Spleen (tissue), 7 donors: ENCODE results near the gene KIF5A.

Experiments
- POLR2A ChIP-seq, 3 donors: fragments of 450-650 bp; IDR thresholded peaks; one replicate each; pipeline ENCODE4 v1.5.1; 2017; ENCODE audit warnings: antibody characterized with exemption in 3 of 3, mild to moderate bottlenecking in 1 of 3
- TF ChIP-seq, protein P1 (sequence below), 11 experiments: fragments of 200-600 bp in 7 of 11; fragments of 450-650 bp in 4 of 11; sonication (generic) in 4 of 11; IDR thresholded peaks in 8 of 11; conservative IDR thresholded peaks in 3 of 11; 1 replicate in 7 of 11; 2 replicates in 4 of 11; pipeline versions ENCODE4 v1.4.0 to v1.8.0; 2016 to 2021; ENCODE audit warnings: antibody characterized with exemption in 11 of 11, inconsistent platforms in 4 of 11, mild to moderate bottlenecking in 1 of 11
- donor health status: DM: no; HTN: no; CAD: no; lungs with moderate emphysema.
- donor health status: DM: no; HTN: no; CAD: no.
- donor health status: DM: no; HTN: no; CAD: no.

DNA sequence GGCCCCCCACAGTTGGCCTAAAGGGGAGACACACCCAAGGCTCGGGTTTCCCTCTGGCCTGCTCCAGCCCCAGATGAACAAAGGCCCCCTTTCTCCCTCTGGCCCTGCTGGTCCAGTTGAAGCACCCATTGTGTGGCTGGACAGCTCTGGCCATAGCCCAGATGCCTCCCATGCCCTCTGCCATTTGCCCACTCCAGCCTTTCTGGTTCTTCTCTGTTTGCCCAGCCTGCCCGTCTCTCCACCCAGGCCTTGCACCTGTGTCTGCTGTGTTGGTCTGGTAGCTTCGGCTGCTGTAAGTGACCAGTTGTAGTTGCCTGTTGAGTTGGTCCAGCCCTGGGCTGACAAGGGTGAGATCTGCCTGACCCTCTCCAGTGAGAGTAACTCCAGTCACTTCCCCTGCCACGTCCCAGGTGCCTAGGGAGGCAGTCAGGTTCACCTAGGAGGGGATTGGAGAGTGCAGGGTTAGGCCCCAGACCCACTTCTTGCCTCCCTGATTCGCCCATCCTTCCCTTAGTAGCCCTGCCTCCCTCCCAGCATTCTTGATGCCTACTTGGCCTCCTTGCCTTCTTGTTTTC lies 80.1 kb downstream of the KIF5A start:
- TF ChIP-seq, protein P1, sequence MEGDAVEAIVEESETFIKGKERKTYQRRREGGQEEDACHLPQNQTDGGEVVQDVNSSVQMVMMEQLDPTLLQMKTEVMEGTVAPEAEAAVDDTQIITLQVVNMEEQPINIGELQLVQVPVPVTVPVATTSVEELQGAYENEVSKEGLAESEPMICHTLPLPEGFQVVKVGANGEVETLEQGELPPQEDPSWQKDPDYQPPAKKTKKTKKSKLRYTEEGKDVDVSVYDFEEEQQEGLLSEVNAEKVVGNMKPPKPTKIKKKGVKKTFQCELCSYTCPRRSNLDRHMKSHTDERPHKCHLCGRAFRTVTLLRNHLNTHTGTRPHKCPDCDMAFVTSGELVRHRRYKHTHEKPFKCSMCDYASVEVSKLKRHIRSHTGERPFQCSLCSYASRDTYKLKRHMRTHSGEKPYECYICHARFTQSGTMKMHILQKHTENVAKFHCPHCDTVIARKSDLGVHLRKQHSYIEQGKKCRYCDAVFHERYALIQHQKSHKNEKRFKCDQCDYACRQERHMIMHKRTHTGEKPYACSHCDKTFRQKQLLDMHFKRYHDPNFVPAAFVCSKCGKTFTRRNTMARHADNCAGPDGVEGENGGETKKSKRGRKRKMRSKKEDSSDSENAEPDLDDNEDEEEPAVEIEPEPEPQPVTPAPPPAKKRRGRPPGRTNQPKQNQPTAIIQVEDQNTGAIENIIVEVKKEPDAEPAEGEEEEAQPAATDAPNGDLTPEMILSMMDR (IDR thresholded peaks at IDR 0.05 in 8 of 11, conservative IDR thresholded peaks at IDR 0.05 in 3 of 11): no peak
- no peak for TF ChIP-seq POLR2A (IDR thresholded peaks at IDR 0.05)
